GM19463 (cell line): Measurements from ENCODE around the gene EDIL3.

ENCODE experiments used
- ATAC-seq: cut with Tn5 transposase; IDR thresholded peaks from one replicate; pipeline ENCODE4 v1.9.1; 2021; ENCODE audit warnings: mild to moderate bottlenecking, moderate library complexity; ENCODE audit not compliant: unreplicated experiment

EDIL3 gene

GRCh38 chr5:83973925-83974815, 410.5 kb downstream of the EDIL3 start:
- ATAC-seq = no peak

- no peak for ATAC-seq
Measured at GRCh38 chr5:83972909-83973308, 411.8 kb downstream of the EDIL3 start.

- no peak for ATAC-seq
Measured at GRCh38 chr5:83972236-83972635, 412.4 kb downstream of the EDIL3 start.

- ATAC-seq = no peak
Measured at GRCh38 chr5:83967417-83967816, 417.3 kb downstream of the EDIL3 start.

- ATAC-seq = no peak
Measured at GRCh38 chr5:83965441-83965840, 419.2 kb downstream of the EDIL3 start.

GRCh38 chr5:83964271-83964670, 420.4 kb downstream of the EDIL3 start:
- no peak for ATAC-seq

- no peak for ATAC-seq
Measured at GRCh38 chr5:83957188-83957587, 427.5 kb downstream of the EDIL3 start.

- no peak for ATAC-seq
Measured at GRCh38 chr5:83956386-83956785, 428.3 kb downstream of the EDIL3 start.

GRCh38 chr5:83955916-83956315, 428.8 kb downstream of the EDIL3 start:
- no peak for ATAC-seq

GRCh38 chr5:83947763-83948162, 436.9 kb downstream of the EDIL3 start:
- ATAC-seq = no peak

GRCh38 chr5:83946516-83946915, 438.2 kb downstream of the EDIL3 start:
- no peak for ATAC-seq

- ATAC-seq = no peak
Measured at GRCh38 chr5:83942155-83942554, 442.5 kb downstream of the EDIL3 start.

GRCh38 chr5:83937837-83938236, 446.8 kb downstream of the EDIL3 start:
- ATAC-seq = no peak

GRCh38 chr5:83931969-83932368, 452.7 kb downstream of the EDIL3 start:
- ATAC-seq = no peak

- peak; percentile 68 for ATAC-seq
Measured at GRCh38 chr5:83927140-83927733, 457.4 kb downstream of the EDIL3 start.

- ATAC-seq = no peak
Measured at GRCh38 chr5:83925955-83926337, 458.7 kb downstream of the EDIL3 start.

- no peak for ATAC-seq
Measured at GRCh38 chr5:83925321-83925954, 459.2 kb downstream of the EDIL3 start.

GRCh38 chr5:83924891-83925290, 459.8 kb downstream of the EDIL3 start:
- ATAC-seq = no peak

- no peak for ATAC-seq
Measured at GRCh38 chr5:83924171-83924570, 460.5 kb downstream of the EDIL3 start.

GRCh38 chr5:83922699-83923098, 462.0 kb downstream of the EDIL3 start:
- ATAC-seq = no peak

- no peak for ATAC-seq
Measured at GRCh38 chr5:83921666-83922193, 462.9 kb downstream of the EDIL3 start.
